GOT3 (cell line): ENCODE results near the gene SIRPA.

Experiments used
- DNase-seq: peaks from one replicate; lab custom pipeline; 2025; ENCODE audit warnings: mixed read lengths; lab: John Stamatoyannopoulos, UW

The SIRPA gene

GRCh38 chr20:1950836-1951235 lies 55.6 kb downstream of the SIRPA start:
- DNase-seq, result no peak

GRCh38 chr20:1951436-1952115 lies 56.4 kb downstream of the SIRPA start:
- no peak for DNase-seq

- DNase-seq, result no peak
These were observed 57.7 kb downstream of the SIRPA start for GRCh38 chr20:1952737-1953530.

- no peak for DNase-seq
These were observed 58.4 kb downstream of the SIRPA start for GRCh38 chr20:1953621-1954020.

GRCh38 chr20:1955217-1955616 lies 60.0 kb downstream of the SIRPA start:
- no peak for DNase-seq

GRCh38 chr20:1958426-1958825 lies 63.2 kb downstream of the SIRPA start:
- DNase-seq, result no peak

GRCh38 chr20:1959156-1959555 lies 63.9 kb downstream of the SIRPA start:
- no peak for DNase-seq

GRCh38 chr20:1961374-1961773 lies 66.2 kb downstream of the SIRPA start:
- DNase-seq, result no peak

GRCh38 chr20:1964061-1964460 lies 68.9 kb downstream of the SIRPA start:
- no peak for DNase-seq

GRCh38 chr20:1964659-1965405 lies 69.6 kb downstream of the SIRPA start:
- no peak for DNase-seq

- no peak for DNase-seq
These were observed 70.5 kb downstream of the SIRPA start for GRCh38 chr20:1965520-1966351.

GRCh38 chr20:1968964-1969363 lies 73.8 kb downstream of the SIRPA start:
- DNase-seq, result no peak

GRCh38 chr20:1971893-1972586 lies 76.8 kb downstream of the SIRPA start:
- no peak for DNase-seq

- no peak for DNase-seq
These were observed 78.6 kb downstream of the SIRPA start for GRCh38 chr20:1973601-1974440.

GRCh38 chr20:1975291-1975690 lies 80.1 kb downstream of the SIRPA start:
- no peak for DNase-seq

- DNase-seq, result no peak
These were observed 84.0 kb downstream of the SIRPA start for GRCh38 chr20:1979106-1979778.

GRCh38 chr20:1982686-1983085 lies 87.5 kb downstream of the SIRPA start:
- DNase-seq, result no peak

- no peak for DNase-seq
These were observed 88.1 kb downstream of the SIRPA start for GRCh38 chr20:1983301-1983700.

- no peak for DNase-seq
These were observed 92.6 kb downstream of the SIRPA start for GRCh38 chr20:1987826-1988225.
